ENCODE measurements around the gene GTPBP1. TPM values are rescaled to one million over a fixed set of nuclear protein-coding genes. Genes with fewer than 3 reads are reported as not detected.

GTPBP1 gene
- total and polyA plus RNA-seq, 2 of the 13 experiments (the other 11 are each of a cell fraction or from before 2014, with no cell fraction given): 22.3 to 27.0 TPM

- TF ChIP-seq, protein P1, sequence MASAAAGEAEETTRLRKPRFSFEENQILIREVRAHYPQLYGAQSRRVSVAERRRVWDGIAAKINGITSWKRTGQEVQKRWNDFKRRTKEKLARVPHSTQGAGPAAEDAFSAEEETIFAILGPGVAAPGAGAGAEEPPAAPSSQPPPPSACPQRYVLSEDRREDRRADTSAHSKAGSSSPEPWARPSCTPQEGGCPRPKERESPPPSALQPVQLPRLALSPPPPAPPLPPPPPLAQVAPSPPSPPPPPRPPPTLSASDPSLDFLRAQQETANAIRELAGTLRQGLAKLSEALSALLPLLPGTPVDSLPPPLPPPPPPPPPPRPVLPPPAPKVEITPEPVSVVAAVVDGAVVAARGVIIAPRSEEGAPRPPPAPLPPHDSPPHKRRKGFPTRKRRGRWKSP (CRISPR knock-in tag; IDR thresholded peaks at IDR 0.05): peak; percentile 91
- peak; percentile 89 for TF ChIP-seq KDM3A (CRISPR knock-in tag; IDR thresholded peaks at IDR 0.05; ENCODE audit: low read depth)
- TF ChIP-seq ZSCAN30 (CRISPR knock-in tag; IDR thresholded peaks at IDR 0.05): no peak
- peak; percentile 88 for TF ChIP-seq ZNF205 (CRISPR knock-in tag; IDR thresholded peaks at IDR 0.05)
- TF ChIP-seq SALL1 (CRISPR knock-in tag; IDR thresholded peaks at IDR 0.05): peak; percentile 78
- no peak for TF ChIP-seq PAF1 (CRISPR knock-in tag; IDR thresholded peaks at IDR 0.05)
- peak; percentile 72; the same call in 1 of the 2 replicates for TF ChIP-seq ZNF124 (CRISPR knock-in tag; IDR thresholded peaks at IDR 0.05)
- TF ChIP-seq ZNF251 (CRISPR knock-in tag; IDR thresholded peaks at IDR 0.05): no peak
- TF ChIP-seq ZFY (CRISPR knock-in tag; IDR thresholded peaks at IDR 0.05): peak; percentile 93
- TF ChIP-seq ZNF33A (CRISPR knock-in tag; IDR thresholded peaks at IDR 0.05; ENCODE audit: borderline replicate concordance): no peak
- TF ChIP-seq HDAC6 (IDR thresholded peaks at IDR 0.05; ENCODE audit: low read depth, low read length): no peak
- TF ChIP-seq ZNF256 (CRISPR knock-in tag; conservative IDR thresholded peaks at IDR 0.05): no peak; the same call in 1 of the 2 replicates
- no peak for TF ChIP-seq MBNL3 (CRISPR knock-in tag; conservative IDR thresholded peaks at IDR 0.05)
- TF ChIP-seq TRAFD1 (CRISPR knock-in tag; IDR thresholded peaks at IDR 0.05; ENCODE audit: borderline replicate concordance): 0 out of 2 replicates have a peak, but pooled peaks have one; percentile 31
- TF ChIP-seq CEBPG (CRISPR knock-in tag; IDR thresholded peaks at IDR 0.05): peak; percentile 38; the same call in 1 of the 2 replicates
- no peak for TF ChIP-seq SMC3 (IDR thresholded peaks at IDR 0.05; ENCODE audit: low read length)
- peak; percentile 80 for TF ChIP-seq MIER2 (CRISPR knock-in tag; IDR thresholded peaks at IDR 0.05)
- TF ChIP-seq, protein P2, sequence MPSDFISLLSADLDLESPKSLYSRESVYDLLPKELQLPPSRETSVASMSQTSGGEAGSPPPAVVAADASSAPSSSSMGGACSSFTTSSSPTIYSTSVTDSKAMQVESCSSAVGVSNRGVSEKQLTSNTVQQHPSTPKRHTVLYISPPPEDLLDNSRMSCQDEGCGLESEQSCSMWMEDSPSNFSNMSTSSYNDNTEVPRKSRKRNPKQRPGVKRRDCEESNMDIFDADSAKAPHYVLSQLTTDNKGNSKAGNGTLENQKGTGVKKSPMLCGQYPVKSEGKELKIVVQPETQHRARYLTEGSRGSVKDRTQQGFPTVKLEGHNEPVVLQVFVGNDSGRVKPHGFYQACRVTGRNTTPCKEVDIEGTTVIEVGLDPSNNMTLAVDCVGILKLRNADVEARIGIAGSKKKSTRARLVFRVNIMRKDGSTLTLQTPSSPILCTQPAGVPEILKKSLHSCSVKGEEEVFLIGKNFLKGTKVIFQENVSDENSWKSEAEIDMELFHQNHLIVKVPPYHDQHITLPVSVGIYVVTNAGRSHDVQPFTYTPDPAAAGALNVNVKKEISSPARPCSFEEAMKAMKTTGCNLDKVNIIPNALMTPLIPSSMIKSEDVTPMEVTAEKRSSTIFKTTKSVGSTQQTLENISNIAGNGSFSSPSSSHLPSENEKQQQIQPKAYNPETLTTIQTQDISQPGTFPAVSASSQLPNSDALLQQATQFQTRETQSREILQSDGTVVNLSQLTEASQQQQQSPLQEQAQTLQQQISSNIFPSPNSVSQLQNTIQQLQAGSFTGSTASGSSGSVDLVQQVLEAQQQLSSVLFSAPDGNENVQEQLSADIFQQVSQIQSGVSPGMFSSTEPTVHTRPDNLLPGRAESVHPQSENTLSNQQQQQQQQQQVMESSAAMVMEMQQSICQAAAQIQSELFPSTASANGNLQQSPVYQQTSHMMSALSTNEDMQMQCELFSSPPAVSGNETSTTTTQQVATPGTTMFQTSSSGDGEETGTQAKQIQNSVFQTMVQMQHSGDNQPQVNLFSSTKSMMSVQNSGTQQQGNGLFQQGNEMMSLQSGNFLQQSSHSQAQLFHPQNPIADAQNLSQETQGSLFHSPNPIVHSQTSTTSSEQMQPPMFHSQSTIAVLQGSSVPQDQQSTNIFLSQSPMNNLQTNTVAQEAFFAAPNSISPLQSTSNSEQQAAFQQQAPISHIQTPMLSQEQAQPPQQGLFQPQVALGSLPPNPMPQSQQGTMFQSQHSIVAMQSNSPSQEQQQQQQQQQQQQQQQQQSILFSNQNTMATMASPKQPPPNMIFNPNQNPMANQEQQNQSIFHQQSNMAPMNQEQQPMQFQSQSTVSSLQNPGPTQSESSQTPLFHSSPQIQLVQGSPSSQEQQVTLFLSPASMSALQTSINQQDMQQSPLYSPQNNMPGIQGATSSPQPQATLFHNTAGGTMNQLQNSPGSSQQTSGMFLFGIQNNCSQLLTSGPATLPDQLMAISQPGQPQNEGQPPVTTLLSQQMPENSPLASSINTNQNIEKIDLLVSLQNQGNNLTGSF (CRISPR knock-in tag; IDR thresholded peaks at IDR 0.05): peak; percentile 86
- TF ChIP-seq NFATC3 (CRISPR knock-in tag; IDR thresholded peaks at IDR 0.05): peak; percentile 81; the same call in 1 of the 2 replicates
- TF ChIP-seq ZNF598 (CRISPR knock-in tag; IDR thresholded peaks at IDR 0.05; ENCODE audit: borderline replicate concordance): peak; percentile 91
- TF ChIP-seq, protein P3, sequence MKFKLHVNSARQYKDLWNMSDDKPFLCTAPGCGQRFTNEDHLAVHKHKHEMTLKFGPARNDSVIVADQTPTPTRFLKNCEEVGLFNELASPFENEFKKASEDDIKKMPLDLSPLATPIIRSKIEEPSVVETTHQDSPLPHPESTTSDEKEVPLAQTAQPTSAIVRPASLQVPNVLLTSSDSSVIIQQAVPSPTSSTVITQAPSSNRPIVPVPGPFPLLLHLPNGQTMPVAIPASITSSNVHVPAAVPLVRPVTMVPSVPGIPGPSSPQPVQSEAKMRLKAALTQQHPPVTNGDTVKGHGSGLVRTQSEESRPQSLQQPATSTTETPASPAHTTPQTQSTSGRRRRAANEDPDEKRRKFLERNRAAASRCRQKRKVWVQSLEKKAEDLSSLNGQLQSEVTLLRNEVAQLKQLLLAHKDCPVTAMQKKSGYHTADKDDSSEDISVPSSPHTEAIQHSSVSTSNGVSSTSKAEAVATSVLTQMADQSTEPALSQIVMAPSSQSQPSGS (CRISPR knock-in tag; IDR thresholded peaks at IDR 0.05): peak; percentile 70
Measured at GRCh38 chr22:38681582-38682335, 24.0 kb upstream of the GTPBP1 start, which contains the start of gene TOMM22 (continued).
